ENCODE data around the gene DBN1.
A peak's percentile ranks its signal among the peaks of the same experiment; 100 is the strongest.
"Not testable (repeated sequence)": the region's sequence is repeated elsewhere in the genome, so short reads cannot be mapped to it uniquely, and the experiment has no call there.

Gene DBN1

DNA sequence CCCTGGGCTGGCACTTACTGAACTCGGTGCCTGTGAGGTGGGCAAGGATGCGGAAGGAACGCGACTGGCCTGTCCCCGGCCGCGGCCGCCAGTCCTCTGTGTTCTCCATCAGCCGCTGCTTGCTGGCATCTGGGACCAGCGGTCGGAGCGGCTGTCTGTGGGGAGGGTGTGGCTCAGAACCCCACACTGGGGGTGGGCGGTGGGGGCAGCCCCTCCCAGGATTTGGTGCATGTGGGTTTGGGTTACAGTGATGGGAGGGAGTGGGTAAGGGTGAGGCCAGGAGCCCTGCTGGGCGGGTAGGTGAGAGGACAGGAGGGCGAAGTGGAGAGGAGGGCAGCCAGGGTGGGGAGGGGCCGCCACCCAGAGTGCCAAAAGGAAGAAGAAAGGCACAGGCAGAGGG is 17.6 kb upstream of the DBN1 start:
- DNase-seq (ENCODE audit: low spot score): no peak

DNA sequence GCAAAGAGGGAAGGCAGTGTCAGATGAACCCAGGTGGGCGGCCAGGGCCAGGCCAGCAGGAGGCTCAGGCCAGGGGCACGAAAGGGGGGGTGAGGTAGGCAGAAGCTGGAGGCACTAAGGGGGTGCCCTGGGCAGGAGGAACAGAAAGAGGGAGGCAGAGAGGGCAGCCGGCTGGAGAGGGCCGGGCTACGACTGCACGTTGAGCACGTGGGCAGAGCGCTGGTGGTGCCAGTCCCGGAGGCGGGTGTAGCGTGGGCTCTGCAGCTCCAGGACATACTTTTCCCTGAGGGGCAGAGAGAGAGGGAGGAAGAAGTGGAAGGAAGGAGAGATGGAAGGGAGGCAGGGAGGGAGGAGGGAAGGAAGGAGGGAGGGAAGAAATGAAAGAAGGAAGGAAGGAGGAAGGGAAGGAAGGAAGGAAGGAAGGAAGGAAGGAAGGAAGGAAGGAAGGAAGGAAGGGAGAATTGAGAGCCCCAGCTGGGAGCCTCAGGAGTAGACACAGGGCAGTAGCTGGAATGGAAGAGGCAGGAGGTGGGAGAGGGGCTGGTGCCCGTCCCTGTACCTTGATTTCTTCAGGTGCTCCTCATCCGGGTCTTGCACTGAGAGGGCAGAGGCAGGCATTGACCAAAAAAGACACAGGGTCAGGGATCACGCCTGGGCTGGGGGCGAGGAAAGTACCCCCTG is 17.0 kb upstream of the DBN1 start:
- no peak for DNase-seq (ENCODE audit: low spot score)

DNA sequence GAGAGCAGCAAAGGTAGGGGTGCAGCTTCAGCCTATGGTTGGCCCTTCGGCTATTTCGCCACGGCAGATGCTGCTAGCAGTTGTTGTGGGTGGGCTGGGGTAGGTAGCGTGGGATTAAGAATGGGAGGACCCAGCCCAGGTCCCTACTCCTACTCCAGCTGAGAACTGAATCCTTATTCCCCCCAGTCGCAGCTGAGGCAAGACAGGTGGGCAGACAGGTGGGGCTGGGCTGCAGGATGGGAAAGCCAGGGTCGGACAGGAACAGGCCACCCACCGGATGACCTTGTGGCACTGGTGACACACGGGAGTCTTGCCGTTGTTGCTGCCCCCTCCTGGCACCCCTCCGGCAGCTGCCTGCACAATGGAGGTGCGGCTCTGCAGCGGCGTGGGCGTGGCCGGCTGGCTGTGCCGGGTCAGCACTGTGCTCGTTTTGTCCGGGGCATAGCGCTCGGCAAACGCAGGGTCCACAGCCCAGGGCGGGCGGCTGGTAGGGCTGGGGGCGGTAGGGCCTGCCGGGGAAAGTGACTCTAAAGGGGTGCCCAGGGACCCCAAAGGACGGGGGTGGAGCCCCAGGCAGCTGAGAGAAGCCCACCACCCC is 15.8 kb upstream of the DBN1 start:
- DNase-seq (ENCODE audit: low spot score): no peak

DNA sequence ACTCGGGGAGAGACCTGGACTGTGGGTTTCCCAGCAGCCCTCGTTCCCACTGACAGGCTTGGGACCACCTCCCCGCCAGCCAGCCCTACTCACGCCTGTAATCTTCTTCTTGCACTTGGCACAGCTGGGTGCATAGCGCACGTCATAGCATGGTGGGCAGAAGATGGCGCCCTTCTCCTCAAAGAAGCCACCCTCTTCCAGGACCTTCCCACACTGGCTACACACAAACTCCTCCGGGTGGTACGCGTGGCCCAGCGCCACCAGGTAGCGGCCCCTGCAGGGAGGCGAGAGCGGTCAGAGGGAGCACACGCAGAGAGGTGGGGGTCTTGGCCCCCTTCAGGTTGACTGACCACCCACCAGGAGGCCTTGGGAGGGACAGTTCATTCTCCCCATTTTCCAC is 14.5 kb upstream of the DBN1 start:
- DNase-seq (ENCODE audit: low spot score): no peak

DNA sequence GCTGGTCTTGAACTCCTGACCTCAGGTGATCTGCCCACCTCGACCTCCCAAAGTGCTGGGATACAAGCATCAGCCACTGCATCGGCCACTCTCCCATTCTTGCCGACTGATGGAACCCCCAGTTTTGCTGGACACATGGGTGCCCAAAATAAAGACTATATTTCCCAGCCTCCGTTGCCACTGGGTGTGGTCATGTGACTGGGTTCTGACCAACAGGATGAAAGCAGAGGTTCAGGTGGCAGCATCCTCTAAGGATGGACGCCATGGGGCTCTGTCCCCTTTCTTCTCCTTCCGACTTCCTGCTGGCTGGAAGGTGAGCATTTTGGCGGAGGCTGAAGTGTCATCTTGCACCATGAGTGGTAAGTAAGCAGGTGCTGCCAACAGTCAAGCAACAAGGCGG is 13.7 kb upstream of the DBN1 start:
- no peak for DNase-seq (ENCODE audit: low spot score)

DNA sequence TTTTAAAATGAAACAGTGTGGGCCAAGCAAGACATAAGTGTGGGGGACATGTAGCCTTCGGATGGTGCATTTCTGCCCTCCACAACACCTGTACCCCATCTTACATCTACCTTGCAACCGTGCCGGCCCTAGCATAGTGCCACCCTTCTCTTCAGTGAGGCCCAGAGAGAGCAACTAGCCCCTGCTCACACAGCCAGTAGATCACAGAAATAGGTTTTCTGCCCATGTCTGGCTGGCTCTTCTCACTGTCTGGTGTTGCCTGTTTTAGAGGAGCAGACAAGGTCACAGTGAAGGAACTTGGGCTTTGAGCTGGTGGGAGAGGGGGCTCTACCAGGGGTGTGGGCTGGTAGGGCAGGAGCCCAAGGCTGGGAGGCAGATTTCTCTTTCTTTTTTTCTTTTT is 12.8 kb upstream of the DBN1 start:
- no peak for DNase-seq (ENCODE audit: low spot score)

DNA sequence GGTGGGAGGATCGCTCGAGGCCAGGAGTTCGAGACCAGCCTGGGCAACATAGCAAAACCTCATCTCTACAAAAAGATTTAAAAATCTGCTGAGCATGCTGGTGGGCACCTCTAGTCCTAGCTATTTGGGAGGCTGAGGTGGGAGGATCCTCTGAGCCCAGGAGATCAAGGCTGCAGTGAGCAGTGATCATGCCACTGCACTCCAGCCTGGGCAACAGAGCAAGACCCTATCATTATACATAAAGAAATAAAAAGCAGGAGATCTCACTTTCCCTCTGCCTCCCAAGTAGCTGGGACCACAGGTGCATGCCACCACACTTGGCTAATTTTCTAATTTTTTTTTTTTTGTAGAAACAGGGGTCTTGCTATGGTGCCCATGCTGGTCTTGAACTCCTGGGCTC is 12.3 kb upstream of the DBN1 start:
- DNase-seq (ENCODE audit: low spot score): not testable (repeated sequence)

DNA sequence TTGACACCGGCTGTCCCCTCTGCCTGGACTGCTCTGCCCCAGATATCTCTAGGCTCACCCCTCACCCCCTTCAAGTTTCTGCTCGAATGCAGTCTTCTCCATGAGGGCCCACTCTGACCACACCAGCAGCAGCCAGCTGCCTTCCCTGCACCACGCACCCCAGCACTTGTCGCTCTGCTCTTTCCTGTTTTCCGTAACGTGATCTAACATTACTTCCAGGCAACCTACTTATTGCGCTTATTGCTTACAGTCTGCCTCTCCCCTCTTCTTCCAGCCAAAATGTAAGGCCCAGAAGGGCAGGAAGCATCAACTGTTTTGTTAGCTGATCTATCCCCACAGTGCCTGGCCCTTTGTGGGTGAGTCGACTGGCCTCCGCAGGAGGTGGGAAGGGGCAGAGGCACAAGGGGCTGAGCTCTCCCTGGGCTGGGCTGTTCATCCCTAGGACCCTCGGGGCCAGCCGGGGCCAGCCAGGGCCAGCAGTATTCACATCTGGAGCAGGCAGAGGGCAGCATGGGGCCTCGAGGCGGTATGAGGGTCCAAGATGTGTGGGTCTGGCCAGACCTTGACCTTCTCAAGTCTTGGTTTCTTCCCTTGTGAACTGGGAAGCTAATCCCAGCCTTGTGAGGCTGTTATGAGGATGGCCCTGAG is 11.6 kb upstream of the DBN1 start:
- no peak for DNase-seq (ENCODE audit: low spot score)

DNA sequence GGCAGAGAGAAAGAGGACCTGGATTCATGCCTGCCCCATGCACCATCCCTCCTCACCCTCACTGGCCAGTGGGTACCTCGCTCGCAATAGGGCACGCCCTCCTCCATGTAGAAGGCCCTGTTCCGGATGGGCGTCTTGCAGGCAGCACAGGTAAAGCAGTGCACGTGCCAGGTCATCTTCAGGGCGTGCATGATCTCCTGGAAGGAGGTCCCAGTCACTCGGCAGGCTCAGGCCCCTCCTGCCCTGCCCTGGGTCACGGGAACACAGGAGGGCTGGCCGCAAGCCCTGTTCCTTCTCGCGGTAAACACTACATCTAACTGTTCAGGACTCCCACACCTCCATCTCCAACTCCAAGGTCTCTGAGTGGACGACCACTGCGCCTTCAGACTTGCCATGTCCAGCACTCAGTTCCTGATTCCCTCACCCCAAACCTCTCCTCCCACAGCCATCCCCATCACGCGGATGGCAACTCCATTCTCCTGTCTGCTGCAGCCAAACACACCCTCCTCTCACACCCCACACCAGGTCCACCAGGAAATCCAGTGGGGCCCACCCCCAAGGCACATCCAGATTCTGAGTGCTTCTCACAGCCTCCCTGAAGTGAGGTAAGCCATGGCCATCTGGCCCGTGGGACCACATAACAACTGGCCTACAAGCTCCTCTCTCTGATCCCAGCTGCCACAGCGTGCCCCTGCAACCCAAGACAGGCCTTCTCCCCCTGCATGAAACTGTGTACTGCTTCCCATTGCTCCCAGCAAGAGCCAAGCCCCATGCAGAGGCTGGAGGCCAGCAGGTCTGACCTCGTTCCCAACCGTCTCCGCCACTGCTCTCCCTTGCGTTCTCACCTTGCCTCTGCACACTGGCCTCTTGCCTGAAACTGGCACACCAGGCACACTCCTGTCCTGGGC is 10.8 kb upstream of the DBN1 start:
- no peak for DNase-seq (ENCODE audit: low spot score)

DNA sequence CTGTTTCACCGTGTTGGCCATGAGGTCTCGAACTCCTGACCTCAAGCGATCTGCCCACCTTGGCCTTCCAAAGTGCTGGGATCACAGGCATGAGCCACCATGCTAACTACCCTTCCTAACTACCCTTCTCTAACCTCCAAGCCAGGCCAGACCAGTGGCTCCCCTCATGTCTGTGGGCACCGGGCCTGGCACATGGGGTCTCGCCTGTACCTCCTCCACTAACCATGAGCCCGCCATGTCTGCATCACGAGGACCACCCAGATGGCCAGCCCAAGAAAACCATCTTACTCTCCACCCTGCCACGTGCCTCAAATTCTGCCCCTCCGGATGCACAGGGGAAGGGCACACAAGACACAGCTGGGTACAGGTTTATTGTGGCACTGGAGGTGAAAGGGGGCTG is 9.6 kb upstream of the DBN1 start:
- no peak for DNase-seq (ENCODE audit: low spot score)

DNA sequence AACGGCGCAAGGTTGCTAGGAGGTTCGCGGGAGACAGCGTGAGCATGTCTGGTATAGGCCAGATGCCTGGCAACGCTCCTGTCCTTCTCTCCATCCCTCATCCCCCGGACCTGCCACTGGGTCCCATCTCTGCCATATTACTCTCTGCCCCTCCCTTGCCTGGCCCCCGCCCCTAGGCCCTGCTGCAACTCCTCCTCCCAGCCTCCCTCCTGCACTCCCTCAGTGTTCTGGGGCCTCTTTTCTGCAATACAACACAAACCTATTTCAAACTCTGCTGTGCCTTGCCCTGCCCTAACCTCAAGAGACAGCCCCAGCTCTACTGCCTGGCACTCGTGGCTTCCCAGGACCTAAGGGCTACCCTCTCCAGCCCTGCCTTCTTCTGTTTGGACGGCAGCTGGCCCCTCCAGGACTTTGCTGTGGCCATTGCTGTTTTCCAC is 8.9 kb upstream of the DBN1 start:
- DNase-seq (ENCODE audit: low spot score): no peak

DNA sequence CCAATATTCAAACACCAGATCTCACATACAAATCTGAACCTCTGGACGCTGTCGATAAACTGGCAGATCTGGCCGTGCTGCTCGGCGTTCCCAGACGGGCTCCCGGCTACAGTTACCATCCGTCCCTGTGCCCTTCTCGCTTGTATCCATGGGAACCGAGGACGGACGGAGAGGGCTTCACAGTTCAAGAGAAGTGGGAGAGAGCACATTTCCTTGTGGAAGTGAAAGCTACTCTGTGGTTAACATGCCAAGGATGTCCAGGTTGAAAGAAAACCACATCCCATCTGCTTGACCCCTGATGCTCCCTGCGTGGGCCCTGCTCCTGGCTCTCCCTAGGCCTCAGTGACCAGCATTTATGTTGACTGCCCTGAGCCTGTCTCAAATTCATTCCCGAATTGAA is 6.3 kb upstream of the DBN1 start:
- no peak for DNase-seq (ENCODE audit: low spot score)

DNA sequence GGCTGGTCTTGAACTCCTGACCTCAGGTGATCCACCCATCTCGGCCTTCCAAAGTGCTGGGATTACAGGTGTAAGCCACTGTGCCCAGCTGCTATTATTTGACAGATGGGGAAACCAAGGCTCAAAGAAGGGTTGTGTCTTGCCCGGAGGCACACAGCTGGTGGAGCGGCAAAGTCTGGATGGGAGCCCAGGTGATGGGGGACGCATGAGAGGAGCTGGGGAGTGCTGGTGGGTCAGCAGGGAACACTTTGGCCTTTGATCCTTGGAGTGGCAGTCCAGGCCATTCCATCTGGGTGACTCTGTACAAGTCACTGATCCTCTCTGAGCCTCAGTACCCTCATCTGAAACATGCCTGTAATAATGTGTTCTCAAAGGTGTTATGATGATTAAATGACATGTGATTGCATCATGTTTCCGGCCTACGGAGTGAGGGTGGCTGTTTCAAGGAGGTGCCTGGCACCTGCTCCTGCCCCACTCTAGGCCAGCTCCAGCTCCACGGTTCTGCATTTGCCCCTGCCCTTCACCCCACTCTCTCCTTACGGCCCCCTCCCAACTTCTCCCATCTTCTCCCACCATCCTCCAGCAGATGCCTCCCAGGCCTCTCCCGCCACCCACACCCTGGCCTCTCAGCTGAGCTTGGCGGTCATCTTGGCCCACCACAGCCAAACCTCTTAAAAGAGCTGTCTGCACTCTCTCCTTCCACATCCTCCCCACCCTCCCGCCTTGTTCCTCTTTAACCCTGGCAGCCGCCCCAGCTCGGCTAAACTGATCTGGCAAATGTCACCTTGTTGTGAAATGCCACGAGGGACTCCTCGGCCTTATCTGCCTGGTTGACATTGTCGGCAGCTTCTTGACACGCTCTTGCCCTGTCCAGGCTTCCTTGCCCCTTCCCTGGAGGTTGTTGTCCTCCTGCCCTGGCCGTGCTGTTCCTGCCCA is 5.5 kb upstream of the DBN1 start:
- no peak for DNase-seq (ENCODE audit: low spot score)

DNA sequence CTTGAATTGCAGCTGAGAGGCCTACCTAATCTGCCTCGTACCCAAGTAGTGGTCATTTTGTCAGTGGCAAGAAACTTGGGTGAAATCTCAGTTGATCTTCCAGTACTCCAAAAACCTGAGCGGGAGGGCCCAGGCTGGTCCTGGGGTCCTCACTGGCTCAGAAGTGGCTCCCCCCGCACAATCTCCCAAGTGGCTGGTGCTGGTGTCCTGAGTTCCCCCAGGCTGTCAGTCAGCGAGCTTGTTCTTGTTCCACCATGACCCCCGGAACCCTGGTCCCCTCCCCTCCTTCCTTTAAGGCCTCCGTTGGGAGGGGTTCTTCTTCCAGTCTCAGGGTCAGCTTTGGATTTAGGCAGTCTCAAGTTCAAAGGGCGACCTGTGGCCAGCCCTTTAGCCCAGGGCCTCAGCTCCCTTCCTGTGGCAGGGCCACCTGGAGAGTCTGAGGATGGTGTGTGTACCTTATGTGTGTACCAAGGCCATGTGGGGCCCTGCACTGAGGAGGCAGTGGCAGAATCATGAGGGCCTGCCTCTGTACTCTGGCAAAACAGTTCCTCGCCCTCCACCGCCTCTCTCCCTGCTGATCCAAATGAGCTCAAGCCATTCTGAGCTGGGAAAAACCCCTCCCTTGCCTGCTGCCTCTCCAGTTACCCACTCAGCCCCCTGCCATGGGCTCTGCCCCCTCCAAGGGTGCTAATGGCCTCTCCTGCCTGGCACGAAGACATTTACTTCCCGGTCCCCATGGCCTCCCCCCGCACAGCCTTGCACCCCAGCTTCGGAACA is 4.5 kb upstream of the DBN1 start:
- no peak for DNase-seq (ENCODE audit: low spot score)

DNA sequence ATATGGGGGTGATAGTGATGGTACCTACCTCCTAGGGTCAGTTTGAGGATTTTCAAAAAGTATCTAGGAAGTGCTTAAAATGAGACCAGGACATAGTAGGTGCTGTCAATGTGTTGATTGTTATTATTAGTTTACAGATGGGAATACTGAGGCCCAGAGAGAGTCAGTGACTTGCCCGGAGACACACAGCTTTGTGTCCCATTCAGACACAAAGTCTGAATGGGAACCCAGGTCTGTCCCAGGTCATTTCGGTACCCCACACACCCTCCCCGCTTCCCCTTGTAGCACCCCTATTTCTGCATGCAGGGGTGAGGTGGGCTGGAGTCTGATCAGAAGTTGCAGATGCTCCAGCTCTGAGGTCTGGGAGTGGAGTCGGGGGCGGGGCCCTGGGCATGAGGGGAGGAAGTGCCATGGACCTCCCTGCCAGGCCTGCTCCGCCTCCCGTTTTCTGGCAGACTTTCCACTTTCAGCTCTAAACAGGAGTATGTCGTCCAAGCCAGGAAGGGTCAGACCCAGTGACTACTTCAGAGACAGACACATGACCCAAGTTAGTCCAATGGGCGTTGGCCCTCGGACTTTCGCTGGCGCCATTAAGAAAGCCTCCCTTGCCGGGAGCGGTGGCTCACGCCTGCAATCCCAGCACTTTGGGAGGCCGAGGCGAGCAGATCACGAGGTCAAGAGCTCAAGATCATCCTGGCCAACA is 3.2 kb upstream of the DBN1 start:
- no peak for DNase-seq (ENCODE audit: low spot score)

DNA sequence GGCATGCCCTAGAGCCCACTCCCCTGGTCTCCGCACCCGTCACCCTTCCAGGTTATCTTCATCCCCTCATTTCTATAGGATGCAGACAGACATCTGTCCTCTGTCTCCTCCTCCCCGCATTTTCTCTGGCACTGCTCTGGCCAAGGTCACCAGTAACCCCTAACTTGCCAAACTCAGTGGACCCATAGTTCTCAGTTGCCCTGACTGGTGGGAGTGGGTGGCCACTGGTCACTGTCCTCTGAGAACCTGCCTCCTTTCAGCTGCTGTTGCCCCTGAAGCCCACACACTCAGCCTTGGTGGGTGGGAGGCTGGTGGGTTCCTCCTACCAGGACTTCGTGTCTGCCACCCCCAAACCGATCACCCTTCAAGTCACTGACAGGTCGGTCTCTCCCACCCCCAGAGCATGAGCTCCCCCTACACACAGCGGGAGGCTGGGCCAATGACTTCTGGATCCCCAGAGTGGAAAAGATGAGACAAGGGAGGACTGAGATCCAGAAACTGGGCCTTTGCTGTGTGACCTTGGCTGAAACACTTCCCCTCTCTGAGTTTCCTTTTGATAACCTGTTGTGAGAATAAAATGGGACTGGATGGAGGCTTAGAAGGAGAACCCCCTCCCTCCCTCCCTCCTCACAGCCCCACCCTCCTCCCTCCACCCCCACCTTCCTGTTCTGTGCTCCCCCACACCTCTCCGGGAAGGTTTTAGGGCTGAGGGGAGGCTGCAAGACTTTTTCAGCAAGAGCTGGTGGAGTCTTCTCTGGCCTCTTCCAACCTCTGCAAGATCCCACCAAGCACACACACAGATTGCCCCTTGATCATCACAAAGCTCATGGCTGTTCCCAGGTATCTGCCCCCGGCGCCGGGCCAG is 2.4 kb upstream of the DBN1 start:
- peak; percentile 64 for DNase-seq (ENCODE audit: low spot score)

DNA sequence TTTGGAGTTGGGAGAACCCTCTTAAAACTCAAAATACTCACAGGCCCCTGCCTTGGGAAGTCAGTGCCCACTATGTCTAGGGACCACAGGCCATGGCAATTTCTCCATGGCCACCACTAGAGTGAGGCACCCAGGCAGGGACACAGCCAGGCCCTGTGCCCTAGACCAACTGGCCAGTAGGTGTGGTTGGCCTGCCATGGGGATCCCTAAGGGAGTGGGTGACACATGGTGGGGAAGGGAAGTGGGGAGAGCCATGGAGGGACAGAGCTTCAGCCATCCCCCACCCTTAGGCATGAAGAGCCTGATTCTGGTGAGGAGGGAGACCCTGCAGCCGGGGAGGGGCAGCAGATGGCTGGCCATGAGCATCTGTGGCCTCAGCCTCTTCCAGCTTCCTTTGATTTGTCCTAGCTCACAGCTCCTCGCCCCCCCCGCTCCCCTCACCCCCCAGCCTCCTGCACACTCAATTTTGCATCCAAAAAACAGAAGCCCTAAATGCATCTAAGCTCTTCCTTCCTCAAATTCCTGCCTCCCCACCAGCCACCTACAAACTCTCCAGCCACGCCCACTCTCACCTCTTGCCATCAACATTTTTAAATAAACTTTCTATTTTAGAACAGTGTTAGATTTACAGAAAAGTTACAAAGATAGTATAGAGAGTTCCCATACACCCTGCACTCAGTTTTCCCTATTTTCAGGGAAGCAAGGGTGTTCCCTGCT is 1.6 kb upstream of the DBN1 start:
- no peak for DNase-seq (ENCODE audit: low spot score)

DNA sequence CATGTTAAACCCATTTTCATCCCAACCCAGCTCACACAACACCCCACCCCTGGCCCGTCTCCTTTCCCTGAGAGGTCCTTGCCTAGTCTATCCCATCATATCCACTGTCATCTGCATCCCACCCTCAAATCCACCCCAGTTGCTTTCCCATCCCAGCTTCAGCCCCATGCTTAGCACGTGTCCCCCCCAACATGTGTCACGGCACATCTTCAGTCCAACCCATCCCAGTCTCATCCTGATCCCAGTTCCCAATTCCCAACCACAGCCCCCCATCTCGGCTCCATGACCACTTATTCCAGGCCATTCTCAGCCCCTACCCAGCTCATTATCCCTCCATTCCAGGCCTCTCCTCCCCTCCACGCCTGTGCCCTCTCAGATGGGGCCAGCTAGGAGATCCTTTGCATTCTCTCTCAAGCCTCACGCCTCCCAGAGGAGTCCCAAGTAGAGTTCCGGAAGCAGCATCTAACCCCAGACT is 605 bp upstream of the DBN1 start:
- DNase-seq (ENCODE audit: low spot score): no peak

All from putamen (tissue), 1 donor.